Retinal pigment epithelial cell (primary cell): ENCODE data around the gene CLCN4.

Source experiments
- DNase-seq: peaks from one replicate; pipeline ENCODE4 v3.0.0-alpha.2; 2010; ENCODE audit warnings: low read depth
- H3K4me3 ChIP-seq: 2 replicates; pipeline ENCODE4 v1.5.1; 2011; ENCODE audit warnings: mild to moderate bottlenecking, low read length, control low read depth, moderate library complexity
- TF ChIP-seq, protein P1 (sequence below): conservative IDR thresholded peaks from 2 replicates; pipeline ENCODE4 v1.5.1; 2011; ENCODE audit warnings: low read depth, low read length, control low read depth, inconsistent platforms

Gene CLCN4

DNA sequence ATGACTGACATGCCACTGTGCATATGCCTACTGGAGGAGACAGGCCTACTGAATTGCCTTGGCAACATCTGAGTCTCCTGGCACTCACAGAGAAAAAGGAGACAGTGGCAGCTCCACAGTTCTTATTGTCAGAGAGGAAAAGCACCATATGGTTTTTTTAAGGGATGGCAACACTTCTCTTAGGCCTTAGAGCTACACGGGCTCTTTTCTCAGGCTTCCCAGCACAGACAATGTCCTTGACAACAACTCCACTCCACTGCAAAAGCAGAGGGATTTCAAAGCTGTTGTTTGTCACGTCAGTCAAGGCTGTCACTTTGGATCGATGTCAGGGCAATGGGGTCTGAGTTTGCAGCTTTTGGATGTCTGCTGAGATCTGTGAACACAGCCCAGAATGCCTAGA, 4.7 kb upstream of the CLCN4 start:
- H3K4me3 ChIP-seq, result no peak overlapping the region
- TF ChIP-seq, protein P1, sequence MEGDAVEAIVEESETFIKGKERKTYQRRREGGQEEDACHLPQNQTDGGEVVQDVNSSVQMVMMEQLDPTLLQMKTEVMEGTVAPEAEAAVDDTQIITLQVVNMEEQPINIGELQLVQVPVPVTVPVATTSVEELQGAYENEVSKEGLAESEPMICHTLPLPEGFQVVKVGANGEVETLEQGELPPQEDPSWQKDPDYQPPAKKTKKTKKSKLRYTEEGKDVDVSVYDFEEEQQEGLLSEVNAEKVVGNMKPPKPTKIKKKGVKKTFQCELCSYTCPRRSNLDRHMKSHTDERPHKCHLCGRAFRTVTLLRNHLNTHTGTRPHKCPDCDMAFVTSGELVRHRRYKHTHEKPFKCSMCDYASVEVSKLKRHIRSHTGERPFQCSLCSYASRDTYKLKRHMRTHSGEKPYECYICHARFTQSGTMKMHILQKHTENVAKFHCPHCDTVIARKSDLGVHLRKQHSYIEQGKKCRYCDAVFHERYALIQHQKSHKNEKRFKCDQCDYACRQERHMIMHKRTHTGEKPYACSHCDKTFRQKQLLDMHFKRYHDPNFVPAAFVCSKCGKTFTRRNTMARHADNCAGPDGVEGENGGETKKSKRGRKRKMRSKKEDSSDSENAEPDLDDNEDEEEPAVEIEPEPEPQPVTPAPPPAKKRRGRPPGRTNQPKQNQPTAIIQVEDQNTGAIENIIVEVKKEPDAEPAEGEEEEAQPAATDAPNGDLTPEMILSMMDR, result no peak
- DNase-seq, result no peak

DNA sequence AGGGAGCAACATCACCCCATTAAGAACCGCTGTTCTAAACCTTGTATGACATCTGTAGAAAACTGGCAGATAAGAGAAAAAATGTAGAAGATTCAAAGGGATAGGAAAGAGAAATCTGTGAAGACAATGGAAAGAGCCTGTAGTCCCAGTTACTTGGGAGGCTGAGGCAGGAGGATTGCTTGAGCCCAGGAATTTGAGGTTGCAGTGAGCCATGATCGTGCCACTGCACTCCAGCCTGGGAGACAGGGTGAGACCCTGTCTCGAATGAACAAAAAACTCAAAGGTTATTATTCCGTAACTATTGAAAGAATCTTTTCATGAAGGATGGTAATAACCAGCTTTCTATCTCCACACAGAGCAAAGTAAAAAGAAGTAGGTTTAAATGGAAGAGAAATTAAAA, 1.6 kb upstream of the CLCN4 start:
- no peak for DNase-seq
- TF ChIP-seq, protein P1, result no peak
- H3K4me3 ChIP-seq, result no peak overlapping the region

DNA sequence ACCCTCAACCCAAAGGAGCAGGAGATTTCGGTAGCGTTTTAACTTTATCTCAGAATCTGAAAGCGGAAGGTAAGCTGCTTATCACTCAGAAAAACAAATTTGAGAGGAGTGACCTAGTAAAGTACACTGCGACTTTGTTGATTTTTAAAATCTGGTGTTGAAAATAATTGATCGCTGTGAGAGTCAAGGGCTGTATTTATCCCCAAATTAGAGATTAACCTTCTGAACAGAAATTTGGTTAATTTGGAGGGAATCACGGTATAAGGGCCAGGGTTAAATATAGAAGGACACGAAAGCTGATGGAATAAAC, 212 bp downstream of the CLCN4 start:
- TF ChIP-seq, protein P1, result no peak
- H3K4me3 ChIP-seq, result peak overlapping the region; percentile 43
- no peak for DNase-seq

DNA sequence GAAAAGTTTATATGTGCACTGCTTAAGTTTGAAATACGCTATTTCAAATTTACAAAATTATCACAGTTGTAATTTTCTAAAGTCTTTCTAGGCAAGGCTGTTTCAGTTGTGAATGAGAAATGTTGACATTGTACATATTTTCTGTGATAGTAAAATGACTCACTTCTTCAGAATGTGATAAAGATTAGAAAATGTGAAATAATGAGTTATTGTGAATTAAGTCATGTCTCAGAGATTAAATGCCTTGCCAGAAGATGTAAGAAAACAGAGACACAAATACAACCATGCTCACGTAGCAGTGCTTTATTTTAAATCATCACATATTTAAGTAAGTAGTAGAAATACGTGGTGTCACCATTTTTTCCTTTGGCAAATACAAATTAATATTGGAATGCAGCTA, 768 bp downstream of the CLCN4 start:
- DNase-seq, result no peak
- TF ChIP-seq, protein P1, result no peak
- peak overlapping the region; percentile 48 for H3K4me3 ChIP-seq

DNA sequence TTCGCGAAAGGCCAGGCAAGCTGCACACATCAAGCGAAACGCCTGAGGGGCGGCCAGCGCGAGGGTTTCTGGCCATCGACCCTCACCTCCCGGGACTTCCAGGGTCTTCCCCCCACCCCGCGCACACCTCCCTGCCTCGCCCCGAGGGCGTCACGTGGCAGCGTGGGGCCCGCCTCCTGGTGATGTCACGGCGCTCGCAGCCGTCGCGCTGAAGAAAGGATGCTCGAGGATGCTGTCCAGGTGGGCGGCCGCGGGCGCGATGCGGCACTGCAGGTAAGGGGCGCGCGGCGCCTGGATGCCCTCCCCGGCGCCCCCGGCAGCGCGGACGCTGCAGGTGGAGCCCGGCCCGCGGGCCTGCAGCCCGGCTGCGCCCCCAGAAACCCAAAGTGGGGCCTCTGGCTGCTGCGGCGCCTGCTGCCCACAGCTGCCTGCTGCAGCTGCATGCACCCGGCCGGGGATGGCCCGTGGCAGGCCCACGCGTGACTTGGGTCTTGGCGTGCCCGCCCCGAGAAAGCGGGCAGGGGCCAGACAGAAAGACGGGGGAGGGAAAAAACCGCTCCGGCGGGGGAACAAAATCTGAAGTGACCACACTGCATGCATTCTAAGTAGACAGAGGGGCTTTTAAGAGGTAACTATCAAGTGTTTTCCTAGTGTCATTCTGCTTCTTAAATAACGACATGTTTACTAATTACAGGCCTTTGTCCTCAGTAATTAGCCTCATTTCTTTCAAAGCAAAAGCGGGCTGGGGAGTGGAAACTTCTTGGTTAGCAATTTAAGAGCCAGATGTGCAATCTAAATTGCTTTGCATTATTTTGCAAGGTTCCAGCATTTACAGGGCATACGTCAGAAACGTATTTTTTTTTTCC, 1.7 kb downstream of the CLCN4 start:
- TF ChIP-seq, protein P1, result no peak
- peak overlapping the region; percentile 48 for H3K4me3 ChIP-seq
- DNase-seq, result no peak

DNA sequence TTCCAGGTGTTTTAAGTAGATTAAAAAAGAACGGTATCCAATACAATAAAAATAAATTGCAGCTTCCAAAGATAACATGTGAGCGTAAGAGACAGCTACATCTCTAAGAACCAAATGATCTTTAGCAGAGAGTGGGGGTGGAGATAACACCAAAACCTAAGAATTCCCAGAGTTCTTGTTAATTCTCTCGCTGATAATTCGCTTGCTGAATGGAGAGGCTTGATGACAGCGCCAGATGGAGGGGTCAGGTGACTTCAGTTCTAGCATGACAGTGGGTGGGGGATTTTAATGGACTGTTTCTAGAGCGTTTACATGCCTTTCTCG, 2.3 kb downstream of the CLCN4 start:
- DNase-seq, result no peak
- no peak overlapping the region for H3K4me3 ChIP-seq
- TF ChIP-seq, protein P1, result no peak

DNA sequence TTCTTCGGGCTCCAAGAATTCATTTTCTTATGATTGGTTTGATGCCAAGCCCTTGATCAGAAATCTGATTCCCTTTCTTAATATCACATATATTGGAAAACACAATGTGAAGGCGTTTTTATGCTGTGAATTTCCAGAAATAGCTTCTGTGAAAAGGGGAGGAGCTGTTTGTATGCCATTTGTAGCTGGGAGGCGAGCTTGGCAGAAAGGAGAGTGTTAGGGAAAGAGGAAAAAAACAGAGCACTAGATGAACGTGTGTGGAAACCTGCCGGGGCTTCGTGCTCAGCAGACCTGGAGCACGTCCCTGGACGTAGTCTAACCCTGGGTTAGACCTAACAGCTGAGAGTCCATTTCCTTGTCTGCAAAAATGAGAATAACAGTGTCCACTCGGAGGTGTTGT, 3.4 kb downstream of the CLCN4 start:
- no peak overlapping the region for H3K4me3 ChIP-seq
- DNase-seq, result no peak
- TF ChIP-seq, protein P1, result no peak
